Retinal pigment epithelial cell (primary cell): ENCODE results near the gene WNT7B.

Experiments used
- DNase-seq: peaks from one replicate; pipeline ENCODE4 v3.0.0-alpha.2; 2010; ENCODE audit warnings: low read depth
- H3K4me3 ChIP-seq: 2 replicates; pipeline ENCODE4 v1.5.1; 2011; ENCODE audit warnings: mild to moderate bottlenecking, low read length, control low read depth, moderate library complexity
- TF ChIP-seq, protein P1 (sequence below): conservative IDR thresholded peaks from 2 replicates; pipeline ENCODE4 v1.5.1; 2011; ENCODE audit warnings: low read depth, low read length, control low read depth, inconsistent platforms

WNT7B gene

DNA sequence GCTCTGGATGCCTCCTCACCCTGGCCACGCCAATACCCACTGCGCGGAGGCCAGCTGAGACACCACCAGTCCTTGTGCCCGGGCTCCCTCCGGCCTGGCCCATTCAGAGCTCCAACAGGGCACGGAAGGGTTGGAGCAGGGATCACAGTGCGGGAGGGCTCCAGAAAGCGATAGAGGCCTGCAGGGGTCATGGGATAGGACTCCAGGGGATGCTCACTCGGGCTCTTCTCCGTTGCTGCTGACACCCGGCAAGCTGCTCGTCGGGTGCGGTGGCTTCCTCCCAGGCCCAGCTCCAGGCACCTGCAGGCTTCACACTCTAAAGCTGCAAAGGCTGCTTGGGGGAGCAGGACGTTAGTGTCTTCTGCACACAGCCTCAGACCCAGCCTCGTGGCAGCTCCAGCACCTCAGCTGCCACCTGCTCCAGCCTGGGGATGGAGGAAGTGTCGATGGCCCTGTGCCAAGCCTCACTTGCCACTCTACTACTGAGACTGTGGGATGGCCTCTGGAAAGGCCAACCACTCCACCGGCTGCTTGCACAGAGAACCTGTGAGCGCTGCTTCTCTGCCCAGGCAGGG is 10.6 kb downstream of the WNT7B start:
- TF ChIP-seq, protein P1, sequence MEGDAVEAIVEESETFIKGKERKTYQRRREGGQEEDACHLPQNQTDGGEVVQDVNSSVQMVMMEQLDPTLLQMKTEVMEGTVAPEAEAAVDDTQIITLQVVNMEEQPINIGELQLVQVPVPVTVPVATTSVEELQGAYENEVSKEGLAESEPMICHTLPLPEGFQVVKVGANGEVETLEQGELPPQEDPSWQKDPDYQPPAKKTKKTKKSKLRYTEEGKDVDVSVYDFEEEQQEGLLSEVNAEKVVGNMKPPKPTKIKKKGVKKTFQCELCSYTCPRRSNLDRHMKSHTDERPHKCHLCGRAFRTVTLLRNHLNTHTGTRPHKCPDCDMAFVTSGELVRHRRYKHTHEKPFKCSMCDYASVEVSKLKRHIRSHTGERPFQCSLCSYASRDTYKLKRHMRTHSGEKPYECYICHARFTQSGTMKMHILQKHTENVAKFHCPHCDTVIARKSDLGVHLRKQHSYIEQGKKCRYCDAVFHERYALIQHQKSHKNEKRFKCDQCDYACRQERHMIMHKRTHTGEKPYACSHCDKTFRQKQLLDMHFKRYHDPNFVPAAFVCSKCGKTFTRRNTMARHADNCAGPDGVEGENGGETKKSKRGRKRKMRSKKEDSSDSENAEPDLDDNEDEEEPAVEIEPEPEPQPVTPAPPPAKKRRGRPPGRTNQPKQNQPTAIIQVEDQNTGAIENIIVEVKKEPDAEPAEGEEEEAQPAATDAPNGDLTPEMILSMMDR: no peak
- no peak for DNase-seq
- H3K4me3 ChIP-seq: no peak overlapping the region

DNA sequence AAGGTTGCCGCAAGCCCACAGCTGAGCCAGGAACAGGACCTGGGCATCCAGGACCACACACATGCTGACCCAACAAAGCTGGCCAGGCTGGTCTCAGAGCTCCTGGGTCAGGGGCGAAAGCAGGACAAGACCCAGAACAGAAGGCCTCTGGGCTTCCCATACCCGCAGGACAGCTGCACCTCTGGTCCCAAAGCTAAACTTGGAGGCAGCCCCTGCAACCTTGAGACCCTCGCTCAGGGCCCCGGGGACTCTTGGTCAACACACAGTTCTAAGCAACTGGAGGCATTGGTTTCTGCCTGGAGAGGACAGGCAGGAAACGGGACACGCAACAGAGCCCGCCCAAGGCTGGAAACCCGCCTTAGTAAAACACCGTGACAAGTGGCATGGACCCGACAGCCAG is 11.4 kb downstream of the WNT7B start:
- DNase-seq: no peak
- H3K4me3 ChIP-seq: no peak overlapping the region
- TF ChIP-seq, protein P1: no peak

DNA sequence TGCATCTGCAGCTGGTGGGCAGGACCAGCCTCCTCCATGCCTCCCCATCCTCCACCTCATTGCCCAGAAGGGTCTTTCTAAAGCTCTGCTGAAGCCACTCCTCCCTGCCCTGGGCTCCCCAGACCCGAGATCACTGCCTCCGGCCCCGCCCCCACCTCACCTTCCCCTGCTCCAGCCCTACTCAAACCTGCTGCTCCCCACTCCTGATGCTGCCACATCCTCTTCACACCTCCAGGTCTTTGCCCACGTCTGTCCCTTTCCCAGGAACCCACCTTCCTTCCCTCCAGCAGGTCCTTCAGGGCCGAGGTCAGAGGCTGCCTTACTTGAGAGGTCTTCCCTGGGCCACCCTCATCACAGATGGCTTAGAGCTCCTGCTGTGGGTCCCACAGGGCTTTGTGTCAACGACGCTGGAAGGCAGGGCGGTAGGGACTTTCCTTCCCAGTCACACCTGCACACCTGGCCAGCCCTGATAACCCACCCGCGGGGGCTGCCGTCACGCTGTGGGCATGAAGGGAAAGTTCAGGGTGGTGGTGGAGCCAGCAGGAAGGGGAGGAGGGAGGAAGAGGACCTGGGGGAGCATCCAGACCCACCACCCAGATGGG is 11.9 kb downstream of the WNT7B start:
- no peak overlapping the region for H3K4me3 ChIP-seq
- no peak for DNase-seq
- TF ChIP-seq, protein P1: no peak

DNA sequence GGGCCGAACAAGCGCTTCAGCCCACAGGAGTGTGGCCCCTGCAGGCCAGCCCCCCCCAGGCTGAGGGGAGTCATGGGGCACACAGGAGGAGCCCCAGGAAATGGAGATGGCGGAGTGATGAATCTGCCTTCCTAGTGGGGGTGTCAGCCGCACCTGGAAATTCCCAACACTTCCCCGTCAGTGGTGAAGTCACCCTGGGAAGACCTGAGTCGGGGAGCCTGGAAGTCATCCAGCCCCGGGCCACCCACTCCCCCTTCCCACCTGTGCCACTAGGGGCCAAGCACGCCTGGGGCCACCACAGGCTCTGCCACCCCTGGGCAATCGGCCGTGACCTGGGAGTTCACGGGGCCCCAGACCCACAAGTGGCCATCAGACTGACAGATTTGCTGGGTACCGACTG is 12.6 kb downstream of the WNT7B start:
- TF ChIP-seq, protein P1: no peak
- no peak for DNase-seq

DNA sequence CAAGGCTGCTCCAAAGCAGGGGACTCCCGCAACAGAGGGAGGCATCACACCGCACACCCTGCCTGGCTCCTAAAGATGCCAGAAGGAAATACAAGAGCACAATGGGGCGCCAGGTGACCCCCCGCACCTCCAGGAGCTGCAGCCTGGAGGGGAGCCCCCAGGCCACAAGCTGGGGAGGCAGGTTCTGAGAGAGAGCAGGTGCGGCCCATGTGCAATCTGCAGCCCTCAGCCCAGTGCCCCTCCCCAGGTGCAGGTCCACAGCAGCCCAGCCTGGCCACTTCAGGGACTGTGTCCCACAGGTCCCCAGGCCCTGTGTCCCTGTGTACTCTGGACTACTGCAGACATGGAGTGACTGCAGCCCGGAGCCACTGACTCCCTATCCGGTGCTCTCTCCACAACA is 13.1 kb downstream of the WNT7B start:
- no peak overlapping the region for H3K4me3 ChIP-seq
- TF ChIP-seq, protein P1: no peak
- no peak for DNase-seq

More for the DNA sequence above, 12.6 kb downstream of the WNT7B start:
- no peak overlapping the region for H3K4me3 ChIP-seq

DNA sequence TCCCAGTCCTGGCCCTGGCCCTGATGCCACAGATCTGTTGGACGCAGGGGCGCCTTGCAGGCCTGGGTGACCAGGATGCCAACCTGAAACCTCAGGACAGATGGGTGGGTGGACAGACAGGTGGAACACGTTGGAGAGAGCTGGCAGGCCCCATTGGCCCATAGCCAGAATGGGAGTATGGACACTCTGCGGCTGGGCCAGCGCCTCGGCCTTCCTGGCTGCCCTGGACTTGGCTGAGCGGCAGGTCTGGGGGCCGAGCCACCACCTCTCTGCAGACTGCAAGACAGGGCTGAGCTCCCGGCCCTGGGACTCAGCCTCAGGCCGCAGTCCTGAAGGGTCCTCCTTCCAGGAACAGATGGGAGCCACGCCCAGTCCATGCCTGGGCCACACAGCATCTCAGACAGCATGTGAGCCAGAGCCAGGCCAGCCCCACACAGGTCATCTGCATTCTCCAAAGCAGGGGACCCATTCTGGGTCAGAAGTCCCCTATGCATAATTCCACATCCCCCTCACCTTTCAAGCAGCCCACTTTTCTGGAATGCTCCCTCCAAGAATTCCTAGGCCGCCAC is 14.1 kb downstream of the WNT7B start:
- TF ChIP-seq, protein P1: no peak
- no peak overlapping the region for H3K4me3 ChIP-seq
- no peak for DNase-seq

DNA sequence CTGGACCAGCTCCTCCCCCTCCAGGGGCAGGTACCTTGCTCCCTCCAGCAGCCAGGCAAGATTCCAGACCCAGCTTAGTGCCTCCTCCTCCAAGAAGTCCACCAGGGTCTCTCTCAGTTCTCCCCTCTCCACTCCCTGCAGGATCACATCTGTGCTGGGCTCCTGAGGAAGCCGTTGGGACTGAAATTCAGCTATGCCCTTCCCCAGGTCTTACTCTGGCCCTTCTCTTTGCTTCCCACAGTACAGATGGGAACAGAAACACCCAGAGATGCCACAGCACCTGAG is 14.6 kb downstream of the WNT7B start:
- TF ChIP-seq, protein P1: no peak
- DNase-seq: no peak
- H3K4me3 ChIP-seq: no peak overlapping the region
